GM10266 (cell line): ENCODE data around the gene CATSPER3.
"Not testable (repeated sequence)": the region's sequence is repeated elsewhere in the genome, so short reads cannot be mapped to it uniquely, and the experiment has no call there.

ENCODE experiments used
- DNase-seq: peaks from one replicate; pipeline ENCODE4 v3.0.0; 2012; ENCODE audit errors: extremely low spot score
- CTCF ChIP-seq: IDR thresholded peaks from 2 replicates; pipeline ENCODE4 v1.5.1; 2012; ENCODE audit warnings: mild to moderate bottlenecking, low read depth; ENCODE audit not compliant: control insufficient read depth, insufficient read depth; ENCODE audit errors: missing control alignments

The CATSPER3 gene

GRCh38 chr5:134989266-134989830 is 21.6 kb downstream of the CATSPER3 start:
- DNase-seq, result no peak
- TF ChIP-seq CTCF, result no peak

DNA sequence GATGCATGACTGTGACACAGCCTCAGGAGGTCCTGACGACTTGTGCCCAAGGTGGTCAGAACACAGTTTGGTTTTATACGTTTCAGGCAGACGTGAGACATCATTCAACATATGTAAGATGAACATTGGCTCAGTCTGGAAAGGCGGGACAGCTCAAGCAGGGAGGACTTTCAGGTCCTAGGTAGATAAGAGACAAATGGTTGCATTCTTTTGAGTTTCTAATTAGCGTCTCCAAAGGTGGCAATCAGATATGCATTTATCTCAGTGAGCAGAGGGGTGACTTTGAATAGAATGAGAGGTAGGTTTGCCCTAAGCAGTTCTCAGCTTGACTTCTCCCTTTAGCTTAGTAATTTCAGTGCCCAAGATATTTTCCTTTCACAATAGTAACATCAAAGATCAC is 22.5 kb downstream of the CATSPER3 start:
- DNase-seq, result not testable (repeated sequence)

DNA sequence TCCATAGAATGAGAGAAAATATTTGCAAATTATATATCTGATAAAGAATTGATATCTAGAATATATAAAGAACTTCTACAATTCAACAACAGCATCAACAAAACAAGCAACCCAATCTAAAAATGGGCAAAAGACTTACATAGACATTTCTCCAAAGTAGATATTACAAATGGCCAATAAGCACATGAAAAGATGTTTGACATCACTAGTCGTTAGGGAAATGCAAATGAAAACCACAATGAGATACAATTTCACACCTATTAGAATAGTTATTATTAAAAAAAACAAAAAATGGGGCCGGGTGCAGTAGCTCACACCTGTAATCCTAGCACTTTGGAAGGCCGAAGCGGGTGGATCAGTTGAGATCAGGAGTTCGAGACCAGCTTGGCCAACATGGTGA is 24.4 kb downstream of the CATSPER3 start:
- no peak for DNase-seq
- no peak for TF ChIP-seq CTCF

DNA sequence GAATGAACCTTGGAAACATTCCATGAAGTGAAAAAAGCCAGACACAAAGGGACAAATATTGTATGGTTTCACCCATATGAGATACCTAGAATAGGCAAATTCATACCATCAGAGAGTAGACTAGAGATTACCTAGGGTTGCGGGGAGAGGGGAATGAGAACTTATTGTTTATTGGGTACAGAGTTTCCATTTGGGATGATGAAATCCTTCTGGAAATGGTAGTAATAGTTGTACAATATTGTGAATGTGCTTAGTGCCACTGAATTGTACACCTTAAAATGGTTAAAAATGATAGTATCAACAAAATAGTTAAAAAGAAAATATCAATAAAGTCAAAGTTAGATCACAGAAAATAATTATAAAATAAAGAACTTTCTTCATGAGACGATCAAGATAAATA is 25.5 kb downstream of the CATSPER3 start:
- no peak for TF ChIP-seq CTCF
- no peak for DNase-seq

DNA sequence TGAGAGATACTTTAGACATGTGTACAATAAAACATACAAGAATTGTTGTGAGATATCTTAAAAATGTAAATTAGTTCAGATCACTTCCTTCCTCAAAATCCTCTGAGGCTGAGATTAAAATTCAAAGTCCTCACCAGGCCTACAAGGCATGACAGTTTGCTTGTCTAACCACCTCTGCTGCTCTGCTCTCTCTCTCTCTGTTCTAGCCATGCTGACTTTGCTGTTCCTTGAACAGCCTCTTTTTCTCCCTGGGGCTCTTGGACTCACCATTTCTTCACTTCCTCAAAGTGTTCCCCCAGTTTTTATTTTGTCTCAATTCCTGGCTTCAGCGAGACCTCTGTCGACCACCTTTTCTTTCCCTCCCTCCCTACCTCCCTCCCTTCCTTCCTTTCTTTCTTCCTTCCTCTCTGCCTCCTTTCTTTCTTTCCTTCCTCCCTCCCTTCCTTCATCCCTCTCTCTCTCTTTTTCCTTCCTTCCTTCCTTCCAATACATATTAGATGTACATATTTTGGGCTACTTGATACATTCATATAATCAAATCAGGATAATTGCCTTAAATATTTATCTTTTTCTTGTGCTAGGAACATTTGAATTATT is 27.0 kb downstream of the CATSPER3 start:
- no peak for TF ChIP-seq CTCF
- DNase-seq, result no peak

GRCh38 chr5:134995850-134996402 is 28.2 kb downstream of the CATSPER3 start:
- no peak for TF ChIP-seq CTCF
- DNase-seq, result no peak

- TF ChIP-seq CTCF, result no peak
- no peak for DNase-seq
Observed at GRCh38 chr5:134997015-134997414, 29.3 kb downstream of the CATSPER3 start.

GRCh38 chr5:134998068-134998467 is 30.4 kb downstream of the CATSPER3 start:
- not testable (repeated sequence) for DNase-seq
